ENCODE data around the gene DDR1.
"Not testable (repeated sequence)": the region's sequence is repeated elsewhere in the genome, so short reads cannot be mapped to it uniquely, and the experiment has no call there.

The DDR1 gene

DNA sequence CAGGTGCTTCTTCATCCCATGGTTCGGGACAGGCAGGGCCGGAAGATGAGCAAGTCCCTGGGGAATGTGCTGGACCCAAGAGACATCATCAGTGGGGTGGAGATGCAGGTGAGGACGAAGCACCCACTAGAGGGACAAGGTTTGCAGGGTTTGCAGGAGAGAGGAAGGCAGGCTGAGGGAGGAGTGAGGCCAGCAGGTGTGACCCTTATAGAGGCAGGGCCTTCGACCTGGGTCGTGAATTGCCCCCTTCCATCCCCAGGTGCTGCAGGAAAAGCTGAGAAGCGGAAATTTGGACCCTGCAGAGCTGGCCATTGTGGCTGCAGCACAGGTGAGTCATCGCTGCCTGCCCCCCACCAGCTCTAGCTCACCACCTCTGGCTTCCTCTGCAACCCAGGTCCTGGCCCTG lies 38.1 kb downstream of the DDR1 start:
- TF ChIP-seq, protein P1, sequence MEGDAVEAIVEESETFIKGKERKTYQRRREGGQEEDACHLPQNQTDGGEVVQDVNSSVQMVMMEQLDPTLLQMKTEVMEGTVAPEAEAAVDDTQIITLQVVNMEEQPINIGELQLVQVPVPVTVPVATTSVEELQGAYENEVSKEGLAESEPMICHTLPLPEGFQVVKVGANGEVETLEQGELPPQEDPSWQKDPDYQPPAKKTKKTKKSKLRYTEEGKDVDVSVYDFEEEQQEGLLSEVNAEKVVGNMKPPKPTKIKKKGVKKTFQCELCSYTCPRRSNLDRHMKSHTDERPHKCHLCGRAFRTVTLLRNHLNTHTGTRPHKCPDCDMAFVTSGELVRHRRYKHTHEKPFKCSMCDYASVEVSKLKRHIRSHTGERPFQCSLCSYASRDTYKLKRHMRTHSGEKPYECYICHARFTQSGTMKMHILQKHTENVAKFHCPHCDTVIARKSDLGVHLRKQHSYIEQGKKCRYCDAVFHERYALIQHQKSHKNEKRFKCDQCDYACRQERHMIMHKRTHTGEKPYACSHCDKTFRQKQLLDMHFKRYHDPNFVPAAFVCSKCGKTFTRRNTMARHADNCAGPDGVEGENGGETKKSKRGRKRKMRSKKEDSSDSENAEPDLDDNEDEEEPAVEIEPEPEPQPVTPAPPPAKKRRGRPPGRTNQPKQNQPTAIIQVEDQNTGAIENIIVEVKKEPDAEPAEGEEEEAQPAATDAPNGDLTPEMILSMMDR (IDR thresholded peaks at IDR 0.05; ENCODE audit: insufficient read depth, low read depth, low read length, missing control alignments) = no peak
- H3K4me3 ChIP-seq (ENCODE audit: low read depth, low read length) = no peak overlapping the region
- DNase-seq (ENCODE audit: low read depth) = no peak

DNA sequence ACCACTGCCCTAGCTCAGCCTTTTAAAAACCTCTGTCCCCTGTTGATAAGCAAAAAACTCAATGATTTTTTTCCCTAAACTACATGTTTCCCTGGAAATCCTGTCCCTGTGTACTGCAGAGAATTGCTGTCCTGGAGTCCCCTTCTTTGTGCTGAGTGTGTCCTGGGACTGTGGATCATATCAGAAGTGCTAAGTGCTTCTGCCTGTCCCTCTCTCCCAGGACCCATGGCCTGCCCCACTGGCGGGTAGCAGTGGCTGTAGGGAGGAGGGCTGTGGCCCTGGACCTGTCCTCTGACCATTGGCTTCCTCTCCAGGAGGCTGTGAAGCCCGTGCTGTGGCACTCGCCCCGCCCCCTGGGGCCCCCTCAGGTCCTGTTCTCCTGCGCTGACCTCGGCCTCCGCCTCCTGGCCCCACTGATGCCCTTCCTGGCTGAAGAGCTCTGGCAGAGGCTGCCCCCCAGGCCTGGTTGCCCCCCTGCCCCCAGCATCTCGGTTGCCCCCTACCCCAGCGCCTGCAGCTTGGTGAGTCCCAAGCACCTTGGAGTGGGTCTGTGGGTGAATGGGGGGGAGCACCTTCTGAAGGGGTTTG lies 39.8 kb downstream of the DDR1 start:
- not testable (repeated sequence) for DNase-seq (ENCODE audit: low read depth); H3K4me3 ChIP-seq (ENCODE audit: low read depth, low read length)

DNA sequence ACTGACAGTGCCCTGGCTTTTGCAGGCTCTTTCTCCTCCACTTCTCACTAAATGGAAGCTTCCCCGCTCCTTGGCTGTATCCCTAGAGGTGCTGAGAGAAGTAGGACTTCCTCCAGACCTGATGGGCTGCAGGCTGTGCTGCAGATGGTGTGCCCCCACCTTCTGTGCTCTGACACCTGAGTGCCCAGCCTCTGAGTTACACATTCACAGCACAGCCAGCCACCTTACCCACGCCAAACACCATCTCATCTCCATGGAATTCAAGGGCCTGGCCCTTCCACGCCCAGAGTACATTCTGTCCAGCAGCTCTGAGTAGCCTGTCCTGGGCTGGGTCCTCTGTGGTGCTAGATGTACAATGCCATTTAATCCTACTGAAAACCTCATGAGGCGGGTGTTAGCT lies 42.3 kb downstream of the DDR1 start:
- no peak overlapping the region for H3K4me3 ChIP-seq (ENCODE audit: low read depth, low read length)
- no peak for DNase-seq (ENCODE audit: low read depth)
- TF ChIP-seq, protein P1 (IDR thresholded peaks at IDR 0.05; ENCODE audit: insufficient read depth, low read depth, low read length, missing control alignments) = no peak

DNA sequence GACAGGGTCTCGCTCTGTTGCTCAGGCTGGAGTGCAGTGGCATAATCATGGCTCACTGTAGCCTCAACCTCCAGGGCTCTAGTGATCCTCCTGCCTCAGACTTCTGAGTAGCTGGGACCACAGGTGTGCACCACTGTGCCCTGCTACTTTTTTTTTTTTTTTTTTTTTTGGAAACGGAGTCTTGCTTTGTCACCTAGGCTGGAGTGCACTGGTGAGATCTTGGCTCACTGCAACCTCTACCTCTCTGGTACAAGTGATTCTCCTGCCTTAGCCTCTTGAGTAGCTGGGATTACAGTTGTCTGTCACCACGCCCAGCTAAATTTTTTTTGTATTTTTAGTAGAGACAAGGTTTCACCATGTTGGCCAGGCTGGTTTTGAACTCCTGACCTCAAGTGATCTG lies 42.8 kb downstream of the DDR1 start:
- not testable (repeated sequence) for DNase-seq (ENCODE audit: low read depth); H3K4me3 ChIP-seq (ENCODE audit: low read depth, low read length)

DNA sequence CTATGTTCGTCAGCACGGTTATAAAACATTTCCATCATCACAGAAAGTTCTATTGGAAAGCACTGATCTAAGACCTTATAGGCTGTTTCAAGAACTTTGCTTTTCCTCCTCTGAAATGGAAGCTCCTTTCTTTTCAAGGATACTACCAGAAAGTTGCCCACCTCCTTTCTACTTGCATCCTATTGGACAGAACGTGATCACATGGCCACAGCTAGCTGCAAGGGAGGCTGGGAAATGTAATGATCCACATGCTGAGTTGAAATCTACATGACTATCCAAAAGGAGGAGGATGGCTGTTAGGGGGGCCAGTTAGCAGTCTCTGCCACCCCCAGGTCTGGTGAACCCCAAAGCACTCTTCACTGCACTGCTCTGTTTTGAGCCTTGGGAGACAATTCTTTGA lies 44.4 kb downstream of the DDR1 start:
- no peak overlapping the region for H3K4me3 ChIP-seq (ENCODE audit: low read depth, low read length)
- DNase-seq (ENCODE audit: low read depth) = no peak
- TF ChIP-seq, protein P1 (IDR thresholded peaks at IDR 0.05; ENCODE audit: insufficient read depth, low read depth, low read length, missing control alignments) = no peak

DNA sequence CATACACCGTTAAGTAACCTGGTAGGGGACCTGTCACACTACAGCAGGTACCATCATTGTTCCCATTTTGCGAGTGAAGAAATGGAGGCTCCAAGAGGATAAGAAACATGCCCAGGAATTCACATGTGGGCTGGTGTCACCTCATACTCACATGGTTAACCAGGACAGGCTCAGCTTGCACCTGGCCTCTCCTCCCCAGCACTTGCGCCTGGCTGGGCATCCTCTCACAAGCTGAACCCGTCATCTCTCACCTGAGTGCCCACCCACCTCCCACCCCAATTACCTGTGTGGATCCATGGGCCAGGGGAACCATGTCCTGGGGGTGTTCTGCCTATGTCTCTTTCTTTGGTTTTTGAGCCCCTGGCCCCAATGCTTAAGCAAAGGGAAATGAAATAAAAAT lies 46.2 kb downstream of the DDR1 start:
- no peak overlapping the region for H3K4me3 ChIP-seq (ENCODE audit: low read depth, low read length)
- TF ChIP-seq, protein P1 (IDR thresholded peaks at IDR 0.05; ENCODE audit: insufficient read depth, low read depth, low read length, missing control alignments) = no peak
- DNase-seq (ENCODE audit: low read depth) = no peak

DNA sequence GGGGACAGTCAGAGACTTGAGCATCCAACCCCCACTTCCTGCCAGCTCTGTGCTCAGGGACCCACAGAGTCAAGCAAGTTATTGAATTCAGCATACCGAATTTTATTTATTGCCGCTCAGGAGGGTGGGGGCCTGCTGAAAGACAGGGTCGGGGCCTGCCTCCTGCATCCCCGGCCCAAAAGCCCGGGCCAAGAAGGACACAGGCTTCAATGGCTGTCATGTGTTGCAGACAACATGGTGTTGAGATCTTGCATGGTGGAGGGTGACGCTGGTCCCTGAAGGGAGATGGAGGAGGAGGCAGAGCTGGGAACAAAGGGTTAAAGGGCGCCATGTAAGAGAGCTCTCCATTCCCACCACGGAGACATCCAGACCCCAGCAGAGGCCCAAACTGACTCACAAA lies 47.0 kb downstream of the DDR1 start:
- TF ChIP-seq, protein P1 (IDR thresholded peaks at IDR 0.05; ENCODE audit: insufficient read depth, low read depth, low read length, missing control alignments) = no peak
- no peak for DNase-seq (ENCODE audit: low read depth)
- H3K4me3 ChIP-seq (ENCODE audit: low read depth, low read length) = no peak overlapping the region

DNA sequence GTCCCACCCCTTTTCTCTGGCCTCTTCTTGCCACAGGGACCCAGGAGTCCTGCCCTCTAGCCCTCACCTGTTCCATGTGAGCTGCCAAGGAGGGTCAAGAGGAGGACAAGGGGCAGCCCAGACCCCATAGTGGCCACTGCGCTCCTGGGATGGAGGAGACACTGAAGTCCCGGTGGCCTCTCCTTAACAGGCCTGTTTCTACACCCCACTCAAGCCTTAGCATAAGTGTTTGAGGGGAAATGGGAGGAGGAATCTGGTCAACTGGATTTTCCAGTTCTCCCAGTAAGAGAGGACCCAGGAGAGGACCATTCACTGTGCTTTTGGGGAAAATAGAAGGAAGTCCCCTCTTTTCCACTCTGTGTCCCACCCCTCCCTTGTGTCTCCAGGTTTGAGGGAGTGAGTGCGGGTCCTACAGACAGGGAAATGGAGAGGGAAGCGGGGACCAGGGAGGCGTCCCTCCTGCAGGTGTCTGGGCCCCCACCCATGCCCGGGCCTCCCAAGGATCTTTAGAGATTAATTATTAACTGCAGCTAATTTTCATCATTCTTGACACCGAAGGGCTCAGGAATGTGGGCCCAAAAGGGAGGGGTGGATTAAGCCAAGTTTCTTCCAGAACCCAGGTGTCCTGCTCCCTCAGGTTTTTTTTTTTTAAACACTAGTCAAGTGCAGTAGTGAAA lies 47.8 kb downstream of the DDR1 start, which contains the start of gene SFTA2:
TSS of gene SFTA2 (minus strand) at position 202 of the 677 bp plus-strand sequence. CDS start at position 128, 74 bp downstream.
- no peak within 1 kb of the TSS for H3K4me3 ChIP-seq (ENCODE audit: low read depth, low read length)
- DNase-seq (ENCODE audit: low read depth) = no peak
- TF ChIP-seq, protein P1 (IDR thresholded peaks at IDR 0.05; ENCODE audit: insufficient read depth, low read depth, low read length, missing control alignments) = no peak

Measured in GM12865 (cell line).